ENCODE measurements around the gene SPPL3.

DNA sequence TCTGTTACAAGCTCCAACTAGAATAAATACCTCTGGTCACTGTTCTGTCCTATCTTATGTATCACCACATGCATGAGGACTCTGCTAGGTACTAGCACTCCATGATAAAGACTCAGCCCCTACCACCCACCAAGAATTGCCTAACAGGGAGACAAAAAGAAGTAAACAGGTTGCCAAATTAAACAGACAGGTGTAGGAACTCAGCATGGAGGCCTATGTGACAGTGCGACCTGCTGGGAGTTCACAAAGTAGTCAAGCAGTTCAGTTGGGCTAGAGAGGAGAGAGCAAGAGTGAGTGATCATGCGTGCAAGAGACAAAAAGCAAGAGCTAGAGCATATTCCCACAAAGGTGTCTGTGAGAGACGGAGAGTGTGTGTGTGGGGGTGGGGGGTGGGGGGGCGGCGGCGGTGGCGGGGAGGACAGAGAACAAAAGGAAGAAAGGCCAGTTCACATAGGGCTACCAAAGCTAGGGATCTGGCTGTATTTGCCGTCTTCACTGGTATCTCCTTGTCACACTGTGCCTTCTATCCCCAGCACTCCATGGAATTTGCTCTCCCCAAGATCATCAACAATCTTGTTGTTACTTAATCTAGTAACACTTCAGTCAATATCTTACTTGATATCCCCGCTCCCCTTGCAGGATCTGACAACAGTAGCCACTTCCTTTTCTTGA lies 81.2 kb downstream of the SPPL3 start:
- TF ChIP-seq, protein P1, sequence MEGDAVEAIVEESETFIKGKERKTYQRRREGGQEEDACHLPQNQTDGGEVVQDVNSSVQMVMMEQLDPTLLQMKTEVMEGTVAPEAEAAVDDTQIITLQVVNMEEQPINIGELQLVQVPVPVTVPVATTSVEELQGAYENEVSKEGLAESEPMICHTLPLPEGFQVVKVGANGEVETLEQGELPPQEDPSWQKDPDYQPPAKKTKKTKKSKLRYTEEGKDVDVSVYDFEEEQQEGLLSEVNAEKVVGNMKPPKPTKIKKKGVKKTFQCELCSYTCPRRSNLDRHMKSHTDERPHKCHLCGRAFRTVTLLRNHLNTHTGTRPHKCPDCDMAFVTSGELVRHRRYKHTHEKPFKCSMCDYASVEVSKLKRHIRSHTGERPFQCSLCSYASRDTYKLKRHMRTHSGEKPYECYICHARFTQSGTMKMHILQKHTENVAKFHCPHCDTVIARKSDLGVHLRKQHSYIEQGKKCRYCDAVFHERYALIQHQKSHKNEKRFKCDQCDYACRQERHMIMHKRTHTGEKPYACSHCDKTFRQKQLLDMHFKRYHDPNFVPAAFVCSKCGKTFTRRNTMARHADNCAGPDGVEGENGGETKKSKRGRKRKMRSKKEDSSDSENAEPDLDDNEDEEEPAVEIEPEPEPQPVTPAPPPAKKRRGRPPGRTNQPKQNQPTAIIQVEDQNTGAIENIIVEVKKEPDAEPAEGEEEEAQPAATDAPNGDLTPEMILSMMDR (IDR thresholded peaks at IDR 0.05 in 8 of 11, conservative IDR thresholded peaks at IDR 0.05 in 3 of 11), result no peak
- TF ChIP-seq POLR2A (IDR thresholded peaks at IDR 0.05), result no peak
